Activated naive CD4-positive, alpha-beta T cell treated with anti-CD3 and anti-CD28 coated beads for 36 hours (primary cell): ENCODE measurements around the gene GHRHR. TPM values are rescaled to one million over a fixed set of nuclear protein-coding genes. Genes with fewer than 3 reads are reported as not detected.

ENCODE experiments used
- CTCF ChIA-PET: fragments of 350-600 bp; sonication (Branson Sonifier 250); formaldehyde crosslinking; loops from one replicate; lab custom pipeline; 2021; ENCODE audit warnings: antibody characterized with exemption; lab: Charles Lee
- DNase-seq: peaks from one replicate; pipeline ENCODE4 v3.0.0-alpha.2; 2020
- H3K27ac Mint-ChIP-seq: one replicate; pipeline ENCODE4 v1.8.0; 2021; ENCODE audit warnings: mild to moderate bottlenecking, mixed read lengths
- H3K27me3 Mint-ChIP-seq: one replicate; pipeline ENCODE4 v1.8.0; 2021; ENCODE audit warnings: low read depth, mixed read lengths
- H3K36me3 Mint-ChIP-seq: one replicate; pipeline ENCODE4 v1.8.0; 2021; ENCODE audit warnings: low read depth, mixed read lengths
- H3K4me1 Mint-ChIP-seq: one replicate; pipeline ENCODE4 v1.8.0; 2021; ENCODE audit warnings: low read depth, mixed read lengths
- H3K4me3 Mint-ChIP-seq: one replicate; pipeline ENCODE4 v1.8.0; 2021; ENCODE audit warnings: mild to moderate bottlenecking, moderate library complexity, mixed read lengths
- H3K9me3 Mint-ChIP-seq: one replicate; pipeline ENCODE4 v1.8.0; 2021; ENCODE audit warnings: mixed read lengths
- intact Hi-C: fragments of 100-400 bp; cut with micrococcal nuclease; formaldehyde crosslinking; loops from one replicate; pipeline ENCODE4 v1.15.1; 2023
- total RNA-seq, 2 experiments: library from RNA; stranded (reverse); gene quantifications; one replicate each; pipeline ENCODE4 v1.2.3, GENCODE V29; 2021

The GHRHR gene
- total RNA-seq, 2 experiments from 2014 or later = not detected

DNA sequence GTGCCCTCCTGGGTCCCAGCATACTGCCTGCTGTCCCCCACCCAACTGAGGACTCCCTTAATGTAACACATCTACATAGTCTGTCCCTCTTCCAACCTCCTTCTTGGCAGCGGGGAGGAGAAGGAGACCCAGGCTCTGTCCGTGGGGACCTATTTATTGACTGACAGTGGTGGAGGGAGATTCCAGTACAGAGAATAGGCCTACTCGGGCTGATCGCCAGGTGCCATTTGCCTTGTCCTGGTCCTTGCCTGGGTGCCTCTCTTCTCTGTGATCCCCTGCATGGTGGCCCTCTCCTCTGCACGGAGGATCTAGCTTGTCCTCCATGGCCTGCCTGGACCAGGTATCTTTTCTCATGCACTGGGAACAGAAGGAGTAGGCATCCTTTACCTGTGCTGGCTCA is 17.0 kb downstream of the GHRHR start:
- no peak overlapping the region for H3K27ac Mint-ChIP-seq
- H3K4me3 Mint-ChIP-seq = no peak overlapping the region
- DNase-seq = no peak
- peaks cover 40% of the 10 kb centered on the region for H3K27me3 Mint-ChIP-seq
- H3K36me3 Mint-ChIP-seq = no peaks in the 10 kb centered on the region
- no peaks in the 10 kb centered on the region for H3K9me3 Mint-ChIP-seq
- intact Hi-C loops = no loop called here
- CTCF ChIA-PET = interaction anchor here (0.8 to 9.4 kb wide), 3 partner anchors 9 to 141 kb away, joined by 3 to 268 read pairs (median 4); no protein-coding TSS in a partner anchor
- H3K4me1 Mint-ChIP-seq = peaks cover 4% of the 10 kb centered on the region

DNA sequence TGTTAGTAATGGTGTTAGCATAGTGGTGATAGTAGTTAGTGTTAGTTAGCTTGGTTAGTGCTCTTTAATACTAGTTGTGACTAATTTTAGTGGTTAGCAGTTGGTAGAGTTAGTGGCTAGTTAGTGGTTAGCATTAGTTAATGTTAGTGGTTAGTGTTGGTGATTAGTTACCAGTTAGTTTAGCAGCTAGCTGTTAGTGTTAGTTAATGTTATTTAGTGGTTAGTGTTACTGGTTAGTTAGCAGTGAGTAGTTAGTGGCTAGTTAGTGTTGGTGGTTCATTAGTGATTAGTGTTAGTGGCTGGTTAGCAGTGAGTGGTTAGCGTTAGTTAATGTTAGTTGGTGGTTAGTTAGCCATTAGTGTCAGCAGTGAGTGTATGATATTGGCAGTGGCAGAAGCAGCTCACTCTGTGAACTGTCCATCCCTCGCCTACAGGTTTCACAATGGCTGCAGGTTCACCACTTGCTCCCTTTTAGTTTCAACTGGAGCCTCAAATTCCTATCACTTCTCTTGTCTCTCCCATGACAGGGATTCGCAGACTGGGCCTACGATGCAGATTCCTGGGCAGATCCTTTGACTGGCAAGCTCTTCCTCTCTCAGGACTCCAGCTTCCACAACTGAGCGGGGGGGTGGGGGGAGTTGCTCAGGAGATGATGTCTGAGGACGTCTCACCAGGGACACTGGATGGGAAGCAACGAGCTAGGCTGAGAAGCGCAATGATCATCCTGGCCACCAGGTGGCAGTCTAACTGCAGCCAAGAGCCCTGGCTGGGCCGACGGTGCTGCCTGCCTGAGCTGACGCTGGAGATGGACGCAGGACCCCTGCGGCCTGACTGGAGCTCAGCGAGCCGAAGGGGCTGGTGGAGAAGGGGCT is 19.5 kb downstream of the GHRHR start:
- Mint-ChIP-seq H3K27ac (no peak overlapping the region), H3K9me3 (no peaks in the 10 kb centered on the region), H3K4me1 (peaks cover 4% of the 10 kb centered on the region), H3K4me3 (no peak overlapping the region), H3K27me3 (peaks cover 45% of the 10 kb centered on the region), H3K36me3 (no peaks in the 10 kb centered on the region)
- peak; percentile 85 for DNase-seq
- intact Hi-C loops = loop anchor here (1.0 kb wide), 1 partner anchor 139 kb away; no protein-coding TSS in a partner anchor
- CTCF ChIA-PET = interaction anchor here (0.6 to 9.4 kb wide), 40 partner anchors 10 to 1297 kb away, joined by 3 to 268 read pairs (median 4); no protein-coding TSS in a partner anchor

DNA sequence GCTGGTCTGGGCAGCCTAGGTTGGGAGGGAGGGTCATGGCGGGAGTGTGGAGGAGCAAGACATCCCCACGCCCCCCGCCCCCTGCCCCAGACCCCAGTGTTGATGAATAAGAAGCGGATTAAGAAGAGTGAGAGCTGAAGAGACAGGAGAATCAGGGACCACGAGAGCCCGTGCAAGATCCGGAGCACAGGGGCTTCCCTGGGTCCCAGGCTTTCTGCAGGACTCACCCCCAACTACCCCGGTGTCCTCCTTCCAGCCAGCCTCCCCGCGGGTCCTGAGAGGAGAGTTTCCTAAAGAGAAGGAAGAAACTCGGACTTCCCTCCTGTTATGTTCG is 20.1 kb downstream of the GHRHR start:
- Mint-ChIP-seq H3K27ac (no peak overlapping the region), H3K36me3 (no peaks in the 10 kb centered on the region), H3K27me3 (peaks cover 43% of the 10 kb centered on the region), H3K4me3 (no peak overlapping the region), H3K9me3 (no peaks in the 10 kb centered on the region), H3K4me1 (peaks cover 4% of the 10 kb centered on the region)
- CTCF ChIA-PET = interaction anchor here (0.6 to 9.4 kb wide), 40 partner anchors 10 to 1297 kb away, joined by 3 to 268 read pairs (median 4); no protein-coding TSS in a partner anchor
- no peak for DNase-seq
- intact Hi-C loops = loop anchor here (1.0 kb wide), 1 partner anchor 138 kb away; no protein-coding TSS in a partner anchor

DNA sequence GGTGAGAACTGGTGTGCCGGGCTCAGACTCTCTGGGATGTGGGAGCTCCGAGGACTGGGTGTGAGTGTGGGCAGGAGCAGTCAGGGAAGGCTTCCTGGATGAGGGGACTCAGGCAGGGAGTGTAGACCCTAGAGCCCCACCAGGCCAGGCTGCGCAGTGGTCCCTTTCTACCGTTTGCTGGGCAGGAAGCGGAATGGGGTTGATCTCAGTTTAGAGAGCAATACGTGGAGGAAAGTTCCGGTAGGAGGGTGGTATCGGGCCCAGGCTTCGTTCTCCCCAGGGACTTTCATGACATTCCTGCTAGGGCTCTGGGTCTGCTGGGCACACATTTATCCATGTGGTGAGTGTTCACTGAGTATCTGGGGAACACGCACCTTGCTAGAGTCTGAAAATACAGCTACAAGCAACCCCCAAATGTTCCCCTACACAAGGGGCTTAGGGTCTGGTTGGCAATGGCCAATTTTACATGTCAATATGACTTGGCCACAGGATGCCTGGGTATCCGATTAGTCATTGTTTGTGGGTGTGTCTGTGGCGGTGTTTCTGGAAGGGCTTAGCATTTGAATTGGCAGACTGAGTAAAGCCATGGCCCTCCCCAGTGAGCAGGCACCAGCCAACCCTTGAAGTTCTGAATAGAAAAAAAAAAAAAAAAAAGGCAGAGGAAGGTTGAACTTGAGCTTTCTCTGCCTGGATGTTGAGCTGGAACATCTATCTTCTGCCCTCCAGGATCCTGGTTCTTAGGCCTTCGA is 20.8 kb downstream of the GHRHR start:
- Mint-ChIP-seq H3K4me3 (no peak overlapping the region), H3K27ac (no peak overlapping the region), H3K27me3 (peaks cover 38% of the 10 kb centered on the region), H3K4me1 (peaks cover 4% of the 10 kb centered on the region), H3K36me3 (no peaks in the 10 kb centered on the region), H3K9me3 (no peaks in the 10 kb centered on the region)
- CTCF ChIA-PET = interaction anchor here (0.6 to 9.4 kb wide), 19 partner anchors 10 to 185 kb away, joined by 3 to 268 read pairs (median 5); no protein-coding TSS in a partner anchor
- no peak for DNase-seq
- intact Hi-C loops = no loop called here

DNA sequence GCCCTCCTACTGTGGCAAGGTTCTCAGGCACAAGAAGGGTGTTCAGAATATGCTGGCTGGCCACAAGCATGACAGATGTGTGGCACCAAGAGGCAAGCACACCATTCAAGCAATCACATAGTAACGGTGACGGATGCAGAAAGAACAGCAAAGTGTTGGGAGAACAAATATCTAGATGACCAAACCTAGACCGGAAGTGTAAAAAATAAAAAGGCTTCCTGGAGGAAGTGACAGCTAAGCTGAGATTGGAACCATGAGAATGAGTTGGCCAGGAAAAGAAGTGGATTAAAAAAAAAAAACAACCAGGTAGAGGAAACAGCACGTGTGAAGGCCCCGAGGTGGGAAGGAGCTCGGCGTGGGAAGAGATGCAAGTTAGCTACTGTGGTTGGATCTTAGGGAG is 22.0 kb downstream of the GHRHR start:
- intact Hi-C loops = no loop called here
- Mint-ChIP-seq H3K27ac (no peak overlapping the region), H3K9me3 (no peaks in the 10 kb centered on the region), H3K4me1 (peaks cover 4% of the 10 kb centered on the region), H3K4me3 (no peak overlapping the region), H3K27me3 (peaks cover 32% of the 10 kb centered on the region), H3K36me3 (no peaks in the 10 kb centered on the region)
- CTCF ChIA-PET = interaction anchor here (0.6 to 9.4 kb wide), 14 partner anchors 8 to 434 kb away, joined by 3 to 268 read pairs (median 4); no protein-coding TSS in a partner anchor
- no peak for DNase-seq

DNA sequence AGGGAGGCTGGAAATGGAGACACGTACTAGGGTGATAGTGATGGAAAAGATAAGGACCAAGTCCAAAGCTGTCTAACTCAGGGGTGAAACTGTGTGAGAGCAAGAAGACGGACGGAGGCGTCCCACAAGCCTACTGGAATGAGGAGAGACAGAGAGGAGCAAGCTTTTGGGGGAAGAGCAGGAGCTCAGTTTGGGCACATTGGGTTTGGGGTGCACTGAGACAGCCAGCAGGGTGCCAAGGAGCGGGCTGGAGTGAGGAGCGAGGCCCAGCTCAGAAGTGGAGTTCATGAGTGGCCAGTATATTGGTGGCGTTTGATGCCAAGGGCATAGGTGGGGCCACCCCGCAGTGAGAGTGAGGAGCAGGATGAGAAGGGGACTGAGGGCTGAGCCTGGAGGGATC is 22.6 kb downstream of the GHRHR start:
- no peak for DNase-seq
- Mint-ChIP-seq H3K27ac (no peak overlapping the region), H3K4me3 (no peak overlapping the region), H3K36me3 (no peaks in the 10 kb centered on the region), H3K9me3 (no peaks in the 10 kb centered on the region), H3K4me1 (peaks cover 4% of the 10 kb centered on the region), H3K27me3 (peaks cover 31% of the 10 kb centered on the region)
- CTCF ChIA-PET = interaction anchor here (0.6 to 9.4 kb wide), 9 partner anchors 8 to 234 kb away, joined by 3 to 268 read pairs (median 3); no protein-coding TSS in a partner anchor
- intact Hi-C loops = no loop called here

DNA sequence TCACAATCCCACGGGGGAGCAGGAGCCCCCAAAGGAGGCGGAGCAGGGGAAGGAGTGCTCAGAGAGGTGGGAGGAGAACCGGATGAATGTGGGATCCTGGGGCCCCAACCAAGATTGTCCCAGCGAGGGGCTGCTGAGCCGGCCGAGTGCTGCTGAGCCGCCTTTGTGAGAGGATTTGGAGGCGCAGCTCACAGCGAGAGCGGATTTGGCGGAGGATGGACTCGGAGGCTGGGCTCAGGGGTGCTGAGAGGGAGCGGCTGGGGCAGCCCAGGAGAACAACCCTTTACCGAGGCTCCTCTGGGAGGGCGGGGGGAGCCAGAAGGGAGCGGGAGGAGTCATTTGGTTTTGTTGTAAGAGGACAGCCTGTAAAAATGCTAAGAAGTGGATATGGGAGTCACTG is 23.0 kb downstream of the GHRHR start:
- CTCF ChIA-PET = interaction anchor here (0.8 to 9.4 kb wide), 4 partner anchors 9 to 150 kb away, joined by 3 to 268 read pairs (median 3); no protein-coding TSS in a partner anchor
- Mint-ChIP-seq H3K36me3 (no peaks in the 10 kb centered on the region), H3K4me1 (peaks cover 4% of the 10 kb centered on the region), H3K9me3 (no peaks in the 10 kb centered on the region), H3K27ac (no peak overlapping the region), H3K4me3 (no peak overlapping the region), H3K27me3 (peaks cover 31% of the 10 kb centered on the region)
- intact Hi-C loops = no loop called here
- no peak for DNase-seq

DNA sequence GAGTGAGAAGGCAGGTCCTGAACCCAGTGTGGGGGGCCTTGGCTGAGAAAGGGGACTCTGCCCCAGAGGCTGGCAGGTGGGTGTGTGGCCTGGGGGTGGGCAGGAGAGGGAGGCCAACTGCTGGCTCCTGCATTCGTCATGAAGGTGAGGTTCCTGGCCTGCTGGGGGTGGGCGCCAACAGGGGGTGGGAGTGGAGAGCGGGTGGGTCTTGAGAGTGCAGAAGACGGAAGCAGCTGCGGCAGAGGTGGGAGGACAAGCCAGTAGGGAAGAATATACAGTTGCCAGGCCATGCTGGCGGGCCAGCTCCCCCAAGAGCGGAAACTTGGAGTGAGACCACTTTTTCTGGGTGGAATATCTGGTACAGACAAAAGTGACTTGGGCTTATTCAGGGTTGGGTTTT is 23.4 kb downstream of the GHRHR start:
- no peaks in the 10 kb centered on the region for H3K36me3 Mint-ChIP-seq
- DNase-seq = no peak
- H3K9me3 Mint-ChIP-seq = no peaks in the 10 kb centered on the region
- H3K27me3 Mint-ChIP-seq = peaks cover 31% of the 10 kb centered on the region
- H3K4me1 Mint-ChIP-seq = peaks cover 4% of the 10 kb centered on the region
- no peak overlapping the region for H3K4me3 Mint-ChIP-seq
- intact Hi-C loops = no loop called here
- CTCF ChIA-PET = interaction anchor here (9.4 kb wide), 1 partner anchor 135 kb away, joined by 268 read pairs; no protein-coding TSS in a partner anchor
- no peak overlapping the region for H3K27ac Mint-ChIP-seq

DNA sequence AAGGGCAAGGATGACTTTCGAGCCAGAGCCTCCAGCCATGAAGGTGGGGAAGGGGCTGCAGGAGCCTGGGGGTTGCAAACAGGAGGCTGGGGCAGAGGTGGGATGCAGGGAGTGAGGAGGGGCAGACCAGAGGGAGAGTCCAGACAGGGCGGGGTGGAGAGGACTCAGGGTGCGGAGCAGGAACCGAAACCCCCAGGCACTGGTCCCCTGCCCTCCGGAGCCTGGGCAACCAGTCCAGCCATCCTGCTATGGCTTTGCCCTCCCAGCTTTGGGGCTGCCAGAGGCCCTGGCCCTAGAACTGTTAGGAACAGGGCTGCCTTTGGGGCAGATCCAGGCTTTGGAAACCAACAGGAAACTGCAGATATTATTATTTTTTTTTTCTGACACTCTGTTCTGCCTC is 24.2 kb downstream of the GHRHR start:
- CTCF ChIA-PET = interaction anchor here (9.4 kb wide), 1 partner anchor 134 kb away, joined by 268 read pairs; no protein-coding TSS in a partner anchor
- H3K27ac Mint-ChIP-seq = no peak overlapping the region
- no peak for DNase-seq
- H3K27me3 Mint-ChIP-seq = peaks cover 30% of the 10 kb centered on the region
- H3K4me3 Mint-ChIP-seq = no peak overlapping the region
- peaks cover 4% of the 10 kb centered on the region for H3K4me1 Mint-ChIP-seq
- no peaks in the 10 kb centered on the region for H3K9me3 Mint-ChIP-seq
- no peaks in the 10 kb centered on the region for H3K36me3 Mint-ChIP-seq
- intact Hi-C loops = no loop called here

DNA sequence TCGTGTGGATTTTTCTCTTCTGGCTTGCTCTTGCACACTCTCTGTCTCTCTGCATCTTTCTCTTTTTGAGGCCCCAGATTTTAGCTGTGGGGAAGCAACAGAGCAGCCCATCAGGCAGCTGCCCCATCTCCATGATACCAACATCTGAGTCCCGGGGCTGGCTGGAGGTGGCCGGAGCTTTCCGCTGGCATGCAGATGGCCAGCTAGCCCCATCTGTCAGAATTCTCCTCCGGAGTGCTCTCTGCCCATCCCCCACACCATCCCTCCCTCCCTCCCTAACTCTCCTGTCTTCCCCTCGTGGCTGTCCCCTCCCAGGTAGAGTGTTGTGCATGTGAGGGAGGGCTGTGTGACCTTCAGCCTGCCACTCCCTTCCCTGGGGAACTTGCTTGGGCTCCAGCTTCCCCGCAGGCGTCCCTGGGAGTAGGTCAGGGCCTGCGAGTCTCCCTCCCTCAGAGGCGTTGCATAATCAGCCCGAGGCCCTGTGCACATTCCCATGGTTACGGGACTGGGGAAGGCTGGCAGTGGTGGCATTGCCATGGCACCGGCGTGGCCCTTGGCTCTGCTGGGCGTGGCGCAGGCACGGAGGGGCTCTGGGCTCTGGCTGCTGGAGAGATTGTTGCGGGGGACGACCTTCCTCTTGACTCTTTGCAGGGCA is 24.7 kb downstream of the GHRHR start:
- Mint-ChIP-seq H3K4me3 (no peak overlapping the region), H3K4me1 (peaks cover 3% of the 10 kb centered on the region), H3K9me3 (no peaks in the 10 kb centered on the region), H3K27ac (no peak overlapping the region), H3K27me3 (peaks cover 26% of the 10 kb centered on the region), H3K36me3 (no peaks in the 10 kb centered on the region)
- intact Hi-C loops = no loop called here
- CTCF ChIA-PET = interaction anchor here (9.4 kb wide), 1 partner anchor 133 kb away, joined by 268 read pairs; no protein-coding TSS in a partner anchor
- DNase-seq = no peak

DNA sequence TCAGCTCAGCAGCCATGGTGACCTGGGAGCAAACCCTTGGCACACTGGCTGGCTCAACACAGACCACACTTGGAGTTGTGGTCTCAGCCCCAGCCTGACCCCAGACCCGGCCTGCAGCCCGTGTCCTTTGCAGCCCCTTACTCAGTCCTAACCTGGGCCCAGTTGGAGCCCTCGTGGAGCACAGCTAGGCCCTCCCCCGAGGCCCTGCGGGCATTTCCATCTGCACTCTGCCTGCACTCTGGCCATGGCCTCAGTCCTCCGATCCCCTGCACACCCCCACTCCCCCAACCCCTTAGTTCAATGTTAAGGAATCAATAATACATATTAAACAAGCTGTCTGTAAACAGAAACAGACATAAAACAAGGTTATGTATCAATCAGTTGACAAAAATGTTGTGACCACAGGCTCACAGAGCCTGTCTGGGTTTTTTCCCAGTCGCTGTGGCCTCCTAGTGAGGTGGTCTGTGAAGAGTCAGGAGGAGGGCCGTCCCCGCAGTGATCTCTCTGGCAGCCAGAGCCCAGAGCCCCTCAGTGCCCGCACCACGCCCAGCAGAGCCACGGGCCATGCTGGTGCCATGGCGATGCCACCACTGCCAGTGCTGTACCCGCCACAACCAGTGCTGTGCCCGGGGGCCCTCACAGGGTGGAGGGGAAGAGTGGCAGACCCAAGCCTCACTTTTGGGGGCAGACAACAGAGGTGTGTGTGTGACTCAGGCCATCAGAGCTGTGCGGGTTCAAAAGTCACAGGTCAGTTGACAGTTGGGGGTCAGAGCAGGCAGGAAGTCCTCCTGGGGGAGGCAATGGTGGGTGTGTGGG is 25.5 kb downstream of the GHRHR start:
- Mint-ChIP-seq H3K27ac (no peak overlapping the region), H3K27me3 (peaks cover 21% of the 10 kb centered on the region), H3K9me3 (no peaks in the 10 kb centered on the region), H3K36me3 (no peaks in the 10 kb centered on the region), H3K4me3 (no peak overlapping the region), H3K4me1 (no peaks in the 10 kb centered on the region)
- CTCF ChIA-PET = interaction anchor here (0.8 to 9.4 kb wide), 4 partner anchors 31 to 134 kb away, joined by 3 to 268 read pairs (median 5); no protein-coding TSS in a partner anchor
- intact Hi-C loops = no loop called here
- DNase-seq = no peak
